OCI-LY7 (cell line): ENCODE data around the gene MRTFB.

Source experiments
- EZH2phosphoT487 ChIP-seq: fragments of 200-600 bp; sonication (generic); IDR thresholded peaks from 2 replicates; pipeline ENCODE4 v1.6.1; 2018; ENCODE audit warnings: low read depth, borderline replicate concordance, mild to moderate bottlenecking, mixed run types, antibody characterized with exemption, low read length, moderate library complexity, mixed read lengths
- TF ChIP-seq, protein P1 (sequence below): fragments of 200-600 bp; sonication (generic); conservative IDR thresholded peaks from 2 replicates; pipeline ENCODE4 v1.5.1; 2014; ENCODE audit warnings: mild to moderate bottlenecking, antibody characterized with exemption, low read length, moderate library complexity, mixed read lengths

DNA sequence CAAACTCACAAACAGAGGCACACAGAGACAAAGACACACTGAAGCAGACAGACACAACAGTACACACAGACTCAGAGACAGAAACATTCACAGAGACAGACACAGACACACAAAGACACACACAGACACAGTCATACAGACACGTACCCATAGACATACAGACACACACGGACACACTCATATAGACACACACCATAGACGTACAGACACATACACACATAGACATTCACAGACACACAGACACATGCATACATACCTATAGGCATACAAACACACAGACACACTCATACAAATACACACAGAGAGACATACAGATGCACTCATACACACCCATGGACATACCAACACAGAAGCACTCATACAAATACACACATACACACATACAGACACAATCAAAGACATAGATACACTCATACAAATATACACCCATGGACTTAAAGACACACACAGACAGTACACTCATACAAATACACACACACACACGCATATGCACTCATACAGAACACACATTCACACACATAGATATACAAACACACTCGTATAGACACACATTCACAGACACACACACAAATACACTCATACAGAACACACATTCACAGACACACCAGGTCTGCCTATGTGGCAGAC, 19.9 kb upstream of the MRTFB start:
- TF ChIP-seq, protein P1, sequence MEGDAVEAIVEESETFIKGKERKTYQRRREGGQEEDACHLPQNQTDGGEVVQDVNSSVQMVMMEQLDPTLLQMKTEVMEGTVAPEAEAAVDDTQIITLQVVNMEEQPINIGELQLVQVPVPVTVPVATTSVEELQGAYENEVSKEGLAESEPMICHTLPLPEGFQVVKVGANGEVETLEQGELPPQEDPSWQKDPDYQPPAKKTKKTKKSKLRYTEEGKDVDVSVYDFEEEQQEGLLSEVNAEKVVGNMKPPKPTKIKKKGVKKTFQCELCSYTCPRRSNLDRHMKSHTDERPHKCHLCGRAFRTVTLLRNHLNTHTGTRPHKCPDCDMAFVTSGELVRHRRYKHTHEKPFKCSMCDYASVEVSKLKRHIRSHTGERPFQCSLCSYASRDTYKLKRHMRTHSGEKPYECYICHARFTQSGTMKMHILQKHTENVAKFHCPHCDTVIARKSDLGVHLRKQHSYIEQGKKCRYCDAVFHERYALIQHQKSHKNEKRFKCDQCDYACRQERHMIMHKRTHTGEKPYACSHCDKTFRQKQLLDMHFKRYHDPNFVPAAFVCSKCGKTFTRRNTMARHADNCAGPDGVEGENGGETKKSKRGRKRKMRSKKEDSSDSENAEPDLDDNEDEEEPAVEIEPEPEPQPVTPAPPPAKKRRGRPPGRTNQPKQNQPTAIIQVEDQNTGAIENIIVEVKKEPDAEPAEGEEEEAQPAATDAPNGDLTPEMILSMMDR: no peak
- no peak for TF ChIP-seq EZH2phosphoT487
